ENCODE data around the gene PRKN. TPM values are rescaled to one million over a fixed set of nuclear protein-coding genes. Genes with fewer than 3 reads are reported as not detected.

Gene PRKN
- total and polyA plus RNA-seq, 2 experiments from 2014 or later = 1.2 to 2.3 TPM

GRCh38 chr6:161667957-161668356 lies 1059.6 kb downstream of the PRKN start:
- H3K9ac ChIP-seq = no peak overlapping the region
- TF ChIP-seq EZH2 (IDR thresholded peaks at IDR 0.05; ENCODE audit: insufficient read depth, poor library complexity, severe bottlenecking) = no peak
- TF ChIP-seq EZH2phosphoT487 (IDR thresholded peaks at IDR 0.05; ENCODE audit: insufficient read depth, low read depth) = no peak
- no peak overlapping the region for H3K27ac ChIP-seq
- H3K9me2 ChIP-seq (ENCODE audit: insufficient read depth) = no peaks in the 10 kb centered on the region
- no peak overlapping the region for H3K4me2 ChIP-seq (ENCODE audit: unreplicated experiment)
- H3K4me1 ChIP-seq (ENCODE audit: insufficient read depth) = no peaks in the 10 kb centered on the region
- WGBS, 2 experiments (ENCODE audit: low coverage in 1 of 2, low lambda C conversion rate in 2 of 2, missing lambda C conversion rate in 2 of 2) = 53 to 57% methylated on average over 1 of the region's 1 CpG
- no peaks in the 10 kb centered on the region for H3K36me3 ChIP-seq (ENCODE audit: low read depth)
- in situ Hi-C loops (cut with MboI) = no loop called here
- H3F3A ChIP-seq (ENCODE audit: insufficient read depth) = no peaks in the 10 kb centered on the region
- H2AFZ ChIP-seq = no peak overlapping the region
- no peak overlapping the region for H3K4me3 ChIP-seq
- no peaks in the 10 kb centered on the region for H3K9me3 ChIP-seq (ENCODE audit: low read depth)
- no peak for DNase-seq
- H3K79me2 ChIP-seq (ENCODE audit: insufficient read depth) = no peaks in the 10 kb centered on the region
- no peaks in the 10 kb centered on the region for H4K20me1 ChIP-seq (ENCODE audit: insufficient read depth)
- H3K27me3 ChIP-seq (replicated peaks; ENCODE audit: insufficient read depth) = no peaks in the 10 kb centered on the region

GRCh38 chr6:161663682-161664081 lies 1063.9 kb downstream of the PRKN start:
- H4K20me1 ChIP-seq (ENCODE audit: insufficient read depth) = no peaks in the 10 kb centered on the region
- H2AFZ ChIP-seq = no peak overlapping the region
- H3K4me2 ChIP-seq (ENCODE audit: unreplicated experiment) = no peak overlapping the region
- TF ChIP-seq EZH2phosphoT487 (IDR thresholded peaks at IDR 0.05; ENCODE audit: insufficient read depth, low read depth) (no peak), EZH2 (IDR thresholded peaks at IDR 0.05; ENCODE audit: insufficient read depth, poor library complexity, severe bottlenecking) (no peak)
- H3K79me2 ChIP-seq (ENCODE audit: insufficient read depth) = no peaks in the 10 kb centered on the region
- no peaks in the 10 kb centered on the region for H3K4me1 ChIP-seq (ENCODE audit: insufficient read depth)
- in situ Hi-C loops (cut with MboI) = no loop called here
- H3K27me3 ChIP-seq (replicated peaks; ENCODE audit: insufficient read depth) = no peaks in the 10 kb centered on the region
- H3F3A ChIP-seq (ENCODE audit: insufficient read depth) = no peaks in the 10 kb centered on the region
- DNase-seq = no peak
- no peak overlapping the region for H3K4me3 ChIP-seq
- H3K9ac ChIP-seq = no peak overlapping the region
- 72 to 79% methylated on average over 8 of the region's 8 CpGs for WGBS, 2 experiments (ENCODE audit: low coverage in 1 of 2, low lambda C conversion rate in 2 of 2, missing lambda C conversion rate in 2 of 2)
- no peaks in the 10 kb centered on the region for H3K9me3 ChIP-seq (ENCODE audit: low read depth)
- H3K9me2 ChIP-seq (ENCODE audit: insufficient read depth) = no peaks in the 10 kb centered on the region
- H3K36me3 ChIP-seq (ENCODE audit: low read depth) = no peaks in the 10 kb centered on the region
- H3K27ac ChIP-seq = no peak overlapping the region

- in situ Hi-C loops (cut with MboI) = no loop called here
- Histone ChIP-seq H2AFZ (no peak overlapping the region), H3K4me3 (no peak overlapping the region), H3K27ac (no peak overlapping the region), H3K9ac (no peak overlapping the region), H3F3A (ENCODE audit: insufficient read depth) (no peaks in the 10 kb centered on the region), H3K79me2 (ENCODE audit: insufficient read depth) (no peaks in the 10 kb centered on the region), H4K20me1 (ENCODE audit: insufficient read depth) (no peaks in the 10 kb centered on the region), H3K9me2 (ENCODE audit: insufficient read depth) (no peaks in the 10 kb centered on the region), H3K9me3 (ENCODE audit: low read depth) (no peaks in the 10 kb centered on the region), H3K4me2 (ENCODE audit: unreplicated experiment) (no peak overlapping the region), H3K36me3 (ENCODE audit: low read depth) (no peaks in the 10 kb centered on the region), H3K4me1 (ENCODE audit: insufficient read depth) (no peaks in the 10 kb centered on the region), H3K27me3 (replicated peaks; ENCODE audit: insufficient read depth) (no peaks in the 10 kb centered on the region)
- TF ChIP-seq EZH2phosphoT487 (IDR thresholded peaks at IDR 0.05; ENCODE audit: insufficient read depth, low read depth) = no peak
- TF ChIP-seq EZH2 (IDR thresholded peaks at IDR 0.05; ENCODE audit: insufficient read depth, poor library complexity, severe bottlenecking) = no peak
- 59 to 62% methylated on average over 10 of the region's 10 CpGs for WGBS, 2 experiments (ENCODE audit: low coverage in 1 of 2, low lambda C conversion rate in 2 of 2, missing lambda C conversion rate in 2 of 2)
- DNase-seq = peak; percentile 39
These were observed 1066.6 kb downstream of the PRKN start for GRCh38 chr6:161660666-161661571.

GRCh38 chr6:161658211-161658610 lies 1069.4 kb downstream of the PRKN start:
- no peaks in the 10 kb centered on the region for H3K4me1 ChIP-seq (ENCODE audit: insufficient read depth)
- no peaks in the 10 kb centered on the region for H3K79me2 ChIP-seq (ENCODE audit: insufficient read depth)
- no peak overlapping the region for H3K4me2 ChIP-seq (ENCODE audit: unreplicated experiment)
- H3K4me3 ChIP-seq = no peak overlapping the region
- in situ Hi-C loops (cut with MboI) = no loop called here
- no peaks in the 10 kb centered on the region for H3K27me3 ChIP-seq (replicated peaks; ENCODE audit: insufficient read depth)
- 57% methylated on average over 4 of the region's 4 CpGs for WGBS, 2 experiments (ENCODE audit: low coverage in 1 of 2, low lambda C conversion rate in 2 of 2, missing lambda C conversion rate in 2 of 2)
- no peak for DNase-seq
- no peaks in the 10 kb centered on the region for H3K9me3 ChIP-seq (ENCODE audit: low read depth)
- H3F3A ChIP-seq (ENCODE audit: insufficient read depth) = no peaks in the 10 kb centered on the region
- no peak overlapping the region for H2AFZ ChIP-seq
- H3K9me2 ChIP-seq (ENCODE audit: insufficient read depth) = no peaks in the 10 kb centered on the region
- no peak for TF ChIP-seq EZH2 (IDR thresholded peaks at IDR 0.05; ENCODE audit: insufficient read depth, poor library complexity, severe bottlenecking)
- no peak for TF ChIP-seq EZH2phosphoT487 (IDR thresholded peaks at IDR 0.05; ENCODE audit: insufficient read depth, low read depth)
- no peaks in the 10 kb centered on the region for H4K20me1 ChIP-seq (ENCODE audit: insufficient read depth)
- H3K9ac ChIP-seq = no peak overlapping the region
- H3K36me3 ChIP-seq (ENCODE audit: low read depth) = no peaks in the 10 kb centered on the region
- H3K27ac ChIP-seq = no peak overlapping the region
